Mesothelial cell of epicardium (in vitro differentiated cells): ENCODE measurements around the gene PPP2R5B. TPM values are rescaled to one million over a fixed set of nuclear protein-coding genes. Genes with fewer than 3 reads are reported as not detected.
"Not testable (repeated sequence)": the region's sequence is repeated elsewhere in the genome, so short reads cannot be mapped to it uniquely, and the experiment has no call there.

Source experiments
- DNase-seq, 2 experiments: peaks; one replicate each; pipeline ENCODE4 v3.0.0; 2021; ENCODE audit warnings: low spot score in 2 of 2; ENCODE audit not compliant: unreplicated experiment in 2 of 2
- H3K27ac Mint-ChIP-seq: 2 replicates; pipeline ENCODE4 v1.8.0; 2021; ENCODE audit warnings: mixed read lengths
- H3K27me3 Mint-ChIP-seq: 2 replicates; pipeline ENCODE4 v1.8.0; 2021; ENCODE audit warnings: low read depth, mixed read lengths
- H3K36me3 Mint-ChIP-seq: 2 replicates; pipeline ENCODE4 v1.8.0; 2021; ENCODE audit warnings: mixed read lengths
- H3K4me1 Mint-ChIP-seq: 2 replicates; pipeline ENCODE4 v1.8.0; 2021; ENCODE audit warnings: mixed read lengths
- H3K4me3 Mint-ChIP-seq: 2 replicates; pipeline ENCODE4 v1.8.0; 2021; ENCODE audit warnings: mild to moderate bottlenecking, moderate library complexity, mixed read lengths
- H3K9me3 Mint-ChIP-seq: 2 replicates; pipeline ENCODE4 v1.8.0; 2021; ENCODE audit warnings: mixed read lengths
- microRNA-seq: library from miRNA; unstranded; fragments of <30 nt; microRNA quantifications from one replicate; pipeline ENCODE4 v1.2.0, GENCODE V29; 2021; ENCODE audit warnings: inconsistent platforms, mixed read lengths
- total RNA-seq: library from RNA; stranded (reverse); gene quantifications from 3 replicates; pipeline ENCODE4 v1.2.1, GENCODE V29; 2021
- TF ChIP-seq, protein P1 (sequence below): fragments of 200-600 bp; sonication (generic); IDR thresholded peaks from one replicate; pipeline ENCODE4 v1.5.0; 2021; ENCODE audit warnings: antibody characterized with exemption; ENCODE audit not compliant: unreplicated experiment

Gene PPP2R5B
- total RNA-seq, 1 donor from 2014 or later: 13.5 TPM

DNA sequence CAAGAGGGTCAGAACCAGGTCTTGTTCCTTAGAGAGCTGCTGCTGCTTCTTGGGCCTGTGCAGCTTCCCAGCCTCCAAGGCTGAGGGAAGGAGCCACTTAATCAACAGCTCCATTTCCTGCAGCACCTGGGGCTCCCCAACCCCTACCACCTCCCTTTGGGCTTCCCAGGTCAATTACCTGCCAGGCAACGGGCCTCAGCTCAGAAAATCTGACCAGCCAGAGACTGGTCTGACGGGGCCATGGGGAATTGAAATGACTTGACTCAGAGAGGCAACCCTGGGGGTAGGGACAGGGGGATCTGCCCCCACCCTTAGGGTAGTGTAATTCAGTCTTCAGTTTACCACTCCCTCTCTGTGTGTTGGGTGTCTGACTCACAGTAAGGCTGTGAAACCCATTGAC, 52.2 kb downstream of the PPP2R5B start:
- peaks cover 15% of the 10 kb centered on the region for H3K27me3 Mint-ChIP-seq
- no peaks in the 10 kb centered on the region for H3K9me3 Mint-ChIP-seq
- no peaks in the 10 kb centered on the region for H3K36me3 Mint-ChIP-seq
- TF ChIP-seq, protein P1, sequence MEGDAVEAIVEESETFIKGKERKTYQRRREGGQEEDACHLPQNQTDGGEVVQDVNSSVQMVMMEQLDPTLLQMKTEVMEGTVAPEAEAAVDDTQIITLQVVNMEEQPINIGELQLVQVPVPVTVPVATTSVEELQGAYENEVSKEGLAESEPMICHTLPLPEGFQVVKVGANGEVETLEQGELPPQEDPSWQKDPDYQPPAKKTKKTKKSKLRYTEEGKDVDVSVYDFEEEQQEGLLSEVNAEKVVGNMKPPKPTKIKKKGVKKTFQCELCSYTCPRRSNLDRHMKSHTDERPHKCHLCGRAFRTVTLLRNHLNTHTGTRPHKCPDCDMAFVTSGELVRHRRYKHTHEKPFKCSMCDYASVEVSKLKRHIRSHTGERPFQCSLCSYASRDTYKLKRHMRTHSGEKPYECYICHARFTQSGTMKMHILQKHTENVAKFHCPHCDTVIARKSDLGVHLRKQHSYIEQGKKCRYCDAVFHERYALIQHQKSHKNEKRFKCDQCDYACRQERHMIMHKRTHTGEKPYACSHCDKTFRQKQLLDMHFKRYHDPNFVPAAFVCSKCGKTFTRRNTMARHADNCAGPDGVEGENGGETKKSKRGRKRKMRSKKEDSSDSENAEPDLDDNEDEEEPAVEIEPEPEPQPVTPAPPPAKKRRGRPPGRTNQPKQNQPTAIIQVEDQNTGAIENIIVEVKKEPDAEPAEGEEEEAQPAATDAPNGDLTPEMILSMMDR: no peak
- H3K4me1 Mint-ChIP-seq: no peaks in the 10 kb centered on the region
- DNase-seq: no peak
- no peak overlapping the region for H3K4me3 Mint-ChIP-seq
- no peak overlapping the region for H3K27ac Mint-ChIP-seq

DNA sequence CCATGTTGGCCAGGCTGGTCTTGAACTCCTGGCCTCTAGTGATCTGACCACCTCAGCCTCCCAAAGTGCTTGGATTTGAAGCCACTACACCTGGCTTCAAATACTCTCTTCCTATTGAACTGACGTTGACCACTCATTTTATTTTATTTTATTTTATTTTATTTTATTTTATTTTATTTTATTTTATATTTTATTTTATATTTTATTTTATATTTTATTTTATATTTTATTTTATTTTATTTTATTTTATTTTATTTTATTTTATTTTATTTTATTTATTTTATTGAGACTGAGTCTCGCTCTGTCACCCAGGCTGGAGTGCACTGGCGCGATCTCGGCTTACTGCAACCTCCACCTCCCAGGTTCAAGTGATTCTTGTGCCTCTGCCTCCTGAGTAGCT, 58.9 kb downstream of the PPP2R5B start:
- H3K27me3 Mint-ChIP-seq: peaks cover 19% of the 10 kb centered on the region
- DNase-seq, H3K4me1 Mint-ChIP-seq, H3K36me3 Mint-ChIP-seq, H3K4me3 Mint-ChIP-seq, H3K9me3 Mint-ChIP-seq, H3K27ac Mint-ChIP-seq: not testable (repeated sequence)

Small RNAs within 50 kb of the gene (microRNA-seq; reads per million reads assigned to microRNA genes)
- gene MIR6749: not detected
- gene MIR6750: 3.5 reads per million, percentile 9 among the genes with 10 or more reads in this experiment

Other genes with a start within 250 kb of the PPP2R5B start
- gene NRXN2, start 201.5 kb upstream of the PPP2R5B start, total RNA-seq: 9.8 to 14.0 TPM (median 12.0 TPM) in 3 replicates
- 1.4 to 2.0 TPM (median 1.8 TPM) in 3 replicates for gene RASGRP2, start 180.5 kb upstream of the PPP2R5B start, total RNA-seq
- gene PYGM, start 164.7 kb upstream of the PPP2R5B start, total RNA-seq: 6.4 to 7.6 TPM (median 7.1 TPM) in 3 replicates
- 529 to 536 TPM (median 533 TPM) in 3 replicates for gene SF1, start 146.1 kb upstream of the PPP2R5B start, total RNA-seq
- 23.7 to 25.8 TPM (median 25.0 TPM) in 3 replicates for gene MAP4K2, start 121.5 kb upstream of the PPP2R5B start, total RNA-seq
- 44.5 to 45.4 TPM (median 44.9 TPM) in 3 replicates for gene MEN1, start 114.1 kb upstream of the PPP2R5B start, total RNA-seq
- gene CDC42BPG, start 80.0 kb upstream of the PPP2R5B start, total RNA-seq: 24.6 to 30.1 TPM (median 25.0 TPM) in 3 replicates
- gene EHD1, start 46.1 kb upstream of the PPP2R5B start, total RNA-seq: 84.9 to 94.5 TPM (median 86.8 TPM) in 3 replicates
- gene ATG2A, start 7.5 kb upstream of the PPP2R5B start, total RNA-seq: 29.8 to 32.9 TPM (median 31.7 TPM) in 3 replicates
- gene GPHA2, start 11.2 kb downstream of the PPP2R5B start, total RNA-seq: not detected in 3 replicates
- gene MAJIN, start 47.4 kb downstream of the PPP2R5B start, total RNA-seq: not detected in 3 replicates
- 1.5 to 1.9 TPM (median 1.7 TPM) in 3 replicates for gene BATF2, start 72.3 kb downstream of the PPP2R5B start, total RNA-seq
- gene ARL2, start 89.5 kb downstream of the PPP2R5B start, total RNA-seq: 79.9 to 87.3 TPM (median 84.4 TPM) in 3 replicates
- 19.2 to 21.0 TPM (median 20.8 TPM) in 3 replicates for gene SNX15, start 102.8 kb downstream of the PPP2R5B start, total RNA-seq
- gene SAC3D1, start 116.5 kb downstream of the PPP2R5B start, total RNA-seq: 15.3 to 16.3 TPM (median 16.1 TPM) in 3 replicates
- gene NAALADL1, start 133.9 kb downstream of the PPP2R5B start, total RNA-seq: 1.2 to 1.8 TPM (median 1.5 TPM) in 3 replicates
- 16.4 to 17.0 TPM (median 16.5 TPM) in 3 replicates for gene CDCA5, start 159.4 kb downstream of the PPP2R5B start, total RNA-seq
- gene ZFPL1, start 159.5 kb downstream of the PPP2R5B start, total RNA-seq: 43.4 to 46.2 TPM (median 45.7 TPM) in 3 replicates
- 95.7 to 114 TPM (median 113 TPM) in 3 replicates for gene VPS51, start 171.5 kb downstream of the PPP2R5B start, total RNA-seq
- gene TM7SF2, start 187.2 kb downstream of the PPP2R5B start, total RNA-seq: 73.4 to 75.6 TPM (median 74.2 TPM) in 3 replicates
- gene ZNHIT2, start 193.0 kb downstream of the PPP2R5B start, total RNA-seq: 6.7 to 7.5 TPM (median 7.3 TPM) in 3 replicates
- gene FAU, start 197.4 kb downstream of the PPP2R5B start, total RNA-seq: 710 to 765 TPM (median 760 TPM) in 3 replicates
- 41.3 to 45.3 TPM (median 43.8 TPM) in 3 replicates for gene MRPL49, start 197.6 kb downstream of the PPP2R5B start, total RNA-seq
- 45.4 to 52.6 TPM (median 47.8 TPM) in 3 replicates for gene SYVN1, start 209.8 kb downstream of the PPP2R5B start, total RNA-seq
- not detected in 3 replicates for gene SPDYC, start 245.5 kb downstream of the PPP2R5B start, total RNA-seq